GM23338 (cell line): ENCODE results near the gene USH2A.

Source experiments
- CREB1 ChIP-seq: fragments of 250-450 bp; sonication (Bioruptor Pico); IDR thresholded peaks from 2 replicates; pipeline ENCODE4 v1.5.0; 2020; ENCODE audit warnings: low read depth, mild to moderate bottlenecking, moderate library complexity
- EZH2 ChIP-seq: fragments of 200-600 bp; sonication (generic); IDR thresholded peaks from one replicate; pipeline ENCODE4 v1.8.0; 2017; ENCODE audit warnings: antibody characterized with exemption, mild to moderate bottlenecking, low read depth; ENCODE audit not compliant: unreplicated experiment
- EZH2phosphoT487 ChIP-seq: fragments of 200-600 bp; sonication (generic); IDR thresholded peaks from one replicate; pipeline ENCODE4 v1.8.1; 2018; ENCODE audit warnings: antibody characterized with exemption; ENCODE audit not compliant: unreplicated experiment
- JUNB ChIP-seq: IDR thresholded peaks from one replicate; pipeline ENCODE4 v1.6.1; 2016; ENCODE audit warnings: antibody characterized with exemption; ENCODE audit not compliant: unreplicated experiment
- NANOG ChIP-seq: IDR thresholded peaks from 2 replicates; pipeline ENCODE4 v1.6.1; 2016; ENCODE audit warnings: antibody characterized with exemption, borderline replicate concordance
- POLR2AphosphoS5 ChIP-seq: IDR thresholded peaks from 2 replicates; pipeline ENCODE4 v1.6.1; 2016; ENCODE audit warnings: antibody characterized with exemption, low read depth
- REST ChIP-seq: IDR thresholded peaks from one replicate; pipeline ENCODE4 v1.6.1; 2018; ENCODE audit warnings: antibody characterized with exemption; ENCODE audit not compliant: unreplicated experiment
- STAT1 ChIP-seq: IDR thresholded peaks from one replicate; pipeline ENCODE4 v1.6.1; 2016; ENCODE audit warnings: antibody characterized with exemption; ENCODE audit not compliant: unreplicated experiment
- ZNF114 ChIP-seq: fragments of 250-450 bp; sonication (Bioruptor Pico); IDR thresholded peaks from 2 replicates; pipeline ENCODE4 v1.5.0; 2020; ENCODE audit warnings: mild to moderate bottlenecking, moderate library complexity
- ZNF331 ChIP-seq: fragments of 250-450 bp; sonication (Bioruptor Pico); IDR thresholded peaks from 2 replicates; pipeline ENCODE4 v1.5.0; 2020; ENCODE audit warnings: low read depth, mild to moderate bottlenecking, moderate library complexity
- TF ChIP-seq, protein P1 (sequence below), 2 experiments: fragments of 200-600 bp in 1 of 2; sonication (generic) in 1 of 2; conservative IDR thresholded peaks; 2 replicates each; pipeline versions ENCODE4 v1.5.1 to v1.6.1; 2016 to 2017; ENCODE audit warnings: antibody characterized with exemption in 2 of 2, low read depth in 2 of 2, mild to moderate bottlenecking in 2 of 2, moderate library complexity in 1 of 2
- TF ChIP-seq, protein P2 (sequence below): fragments of 250-450 bp; sonication (Bioruptor Pico); IDR thresholded peaks from 2 replicates; pipeline ENCODE4 v1.5.0; 2020; ENCODE audit warnings: mild to moderate bottlenecking, moderate library complexity
- TF ChIP-seq, protein P3 (sequence below): IDR thresholded peaks from 2 replicates; pipeline ENCODE4 v1.6.1; 2016; ENCODE audit warnings: antibody characterized with exemption

- TF ChIP-seq EZH2phosphoT487 (no peak), POLR2AphosphoS5 (no peak), EZH2 (no peak), REST (no peak), JUNB (no peak), NANOG (no peak), CREB1 (CRISPR knock-in tag) (no peak), STAT1 (no peak), ZNF331 (CRISPR knock-in tag) (no peak), ZNF114 (CRISPR knock-in tag) (no peak)
- TF ChIP-seq, protein P1, sequence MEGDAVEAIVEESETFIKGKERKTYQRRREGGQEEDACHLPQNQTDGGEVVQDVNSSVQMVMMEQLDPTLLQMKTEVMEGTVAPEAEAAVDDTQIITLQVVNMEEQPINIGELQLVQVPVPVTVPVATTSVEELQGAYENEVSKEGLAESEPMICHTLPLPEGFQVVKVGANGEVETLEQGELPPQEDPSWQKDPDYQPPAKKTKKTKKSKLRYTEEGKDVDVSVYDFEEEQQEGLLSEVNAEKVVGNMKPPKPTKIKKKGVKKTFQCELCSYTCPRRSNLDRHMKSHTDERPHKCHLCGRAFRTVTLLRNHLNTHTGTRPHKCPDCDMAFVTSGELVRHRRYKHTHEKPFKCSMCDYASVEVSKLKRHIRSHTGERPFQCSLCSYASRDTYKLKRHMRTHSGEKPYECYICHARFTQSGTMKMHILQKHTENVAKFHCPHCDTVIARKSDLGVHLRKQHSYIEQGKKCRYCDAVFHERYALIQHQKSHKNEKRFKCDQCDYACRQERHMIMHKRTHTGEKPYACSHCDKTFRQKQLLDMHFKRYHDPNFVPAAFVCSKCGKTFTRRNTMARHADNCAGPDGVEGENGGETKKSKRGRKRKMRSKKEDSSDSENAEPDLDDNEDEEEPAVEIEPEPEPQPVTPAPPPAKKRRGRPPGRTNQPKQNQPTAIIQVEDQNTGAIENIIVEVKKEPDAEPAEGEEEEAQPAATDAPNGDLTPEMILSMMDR (conservative IDR thresholded peaks at IDR 0.05; ENCODE audit: low read depth in 2 of 2) = no peak
- TF ChIP-seq, protein P2, sequence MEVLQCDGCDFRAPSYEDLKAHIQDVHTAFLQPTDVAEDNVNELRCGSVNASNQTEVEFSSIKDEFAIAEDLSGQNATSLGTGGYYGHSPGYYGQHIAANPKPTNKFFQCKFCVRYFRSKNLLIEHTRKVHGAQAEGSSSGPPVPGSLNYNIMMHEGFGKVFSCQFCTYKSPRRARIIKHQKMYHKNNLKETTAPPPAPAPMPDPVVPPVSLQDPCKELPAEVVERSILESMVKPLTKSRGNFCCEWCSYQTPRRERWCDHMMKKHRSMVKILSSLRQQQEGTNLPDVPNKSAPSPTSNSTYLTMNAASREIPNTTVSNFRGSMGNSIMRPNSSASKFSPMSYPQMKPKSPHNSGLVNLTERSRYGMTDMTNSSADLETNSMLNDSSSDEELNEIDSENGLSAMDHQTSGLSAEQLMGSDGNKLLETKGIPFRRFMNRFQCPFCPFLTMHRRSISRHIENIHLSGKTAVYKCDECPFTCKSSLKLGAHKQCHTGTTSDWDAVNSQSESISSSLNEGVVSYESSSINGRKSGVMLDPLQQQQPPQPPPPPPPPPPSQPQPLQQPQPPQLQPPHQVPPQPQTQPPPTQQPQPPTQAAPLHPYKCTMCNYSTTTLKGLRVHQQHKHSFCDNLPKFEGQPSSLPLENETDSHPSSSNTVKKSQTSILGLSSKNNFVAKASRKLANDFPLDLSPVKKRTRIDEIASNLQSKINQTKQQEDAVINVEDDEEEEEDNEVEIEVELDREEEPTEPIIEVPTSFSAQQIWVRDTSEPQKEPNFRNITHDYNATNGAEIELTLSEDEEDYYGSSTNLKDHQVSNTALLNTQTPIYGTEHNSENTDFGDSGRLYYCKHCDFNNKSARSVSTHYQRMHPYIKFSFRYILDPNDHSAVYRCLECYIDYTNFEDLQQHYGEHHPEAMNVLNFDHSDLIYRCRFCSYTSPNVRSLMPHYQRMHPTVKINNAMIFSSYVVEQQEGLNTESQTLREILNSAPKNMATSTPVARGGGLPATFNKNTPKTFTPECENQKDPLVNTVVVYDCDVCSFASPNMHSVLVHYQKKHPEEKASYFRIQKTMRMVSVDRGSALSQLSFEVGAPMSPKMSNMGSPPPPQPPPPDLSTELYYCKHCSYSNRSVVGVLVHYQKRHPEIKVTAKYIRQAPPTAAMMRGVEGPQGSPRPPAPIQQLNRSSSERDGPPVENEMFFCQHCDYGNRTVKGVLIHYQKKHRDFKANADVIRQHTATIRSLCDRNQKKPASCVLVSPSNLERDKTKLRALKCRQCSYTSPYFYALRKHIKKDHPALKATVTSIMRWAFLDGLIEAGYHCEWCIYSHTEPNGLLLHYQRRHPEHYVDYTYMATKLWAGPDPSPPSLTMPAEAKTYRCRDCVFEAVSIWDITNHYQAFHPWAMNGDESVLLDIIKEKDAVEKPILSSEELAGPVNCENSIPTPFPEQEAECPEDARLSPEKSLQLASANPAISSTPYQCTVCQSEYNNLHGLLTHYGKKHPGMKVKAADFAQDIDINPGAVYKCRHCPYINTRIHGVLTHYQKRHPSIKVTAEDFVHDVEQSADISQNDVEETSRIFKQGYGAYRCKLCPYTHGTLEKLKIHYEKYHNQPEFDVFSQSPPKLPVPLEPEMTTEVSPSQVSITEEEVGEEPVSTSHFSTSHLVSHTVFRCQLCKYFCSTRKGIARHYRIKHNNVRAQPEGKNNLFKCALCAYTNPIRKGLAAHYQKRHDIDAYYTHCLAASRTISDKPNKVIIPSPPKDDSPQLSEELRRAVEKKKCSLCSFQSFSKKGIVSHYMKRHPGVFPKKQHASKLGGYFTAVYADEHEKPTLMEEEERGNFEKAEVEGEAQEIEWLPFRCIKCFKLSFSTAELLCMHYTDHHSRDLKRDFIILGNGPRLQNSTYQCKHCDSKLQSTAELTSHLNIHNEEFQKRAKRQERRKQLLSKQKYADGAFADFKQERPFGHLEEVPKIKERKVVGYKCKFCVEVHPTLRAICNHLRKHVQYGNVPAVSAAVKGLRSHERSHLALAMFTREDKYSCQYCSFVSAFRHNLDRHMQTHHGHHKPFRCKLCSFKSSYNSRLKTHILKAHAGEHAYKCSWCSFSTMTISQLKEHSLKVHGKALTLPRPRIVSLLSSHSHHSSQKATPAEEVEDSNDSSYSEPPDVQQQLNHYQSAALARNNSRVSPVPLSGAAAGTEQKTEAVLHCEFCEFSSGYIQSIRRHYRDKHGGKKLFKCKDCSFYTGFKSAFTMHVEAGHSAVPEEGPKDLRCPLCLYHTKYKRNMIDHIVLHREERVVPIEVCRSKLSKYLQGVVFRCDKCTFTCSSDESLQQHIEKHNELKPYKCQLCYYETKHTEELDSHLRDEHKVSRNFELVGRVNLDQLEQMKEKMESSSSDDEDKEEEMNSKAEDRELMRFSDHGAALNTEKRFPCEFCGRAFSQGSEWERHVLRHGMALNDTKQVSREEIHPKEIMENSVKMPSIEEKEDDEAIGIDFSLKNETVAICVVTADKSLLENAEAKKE (CRISPR knock-in tag) = no peak
- TF ChIP-seq, protein P3, sequence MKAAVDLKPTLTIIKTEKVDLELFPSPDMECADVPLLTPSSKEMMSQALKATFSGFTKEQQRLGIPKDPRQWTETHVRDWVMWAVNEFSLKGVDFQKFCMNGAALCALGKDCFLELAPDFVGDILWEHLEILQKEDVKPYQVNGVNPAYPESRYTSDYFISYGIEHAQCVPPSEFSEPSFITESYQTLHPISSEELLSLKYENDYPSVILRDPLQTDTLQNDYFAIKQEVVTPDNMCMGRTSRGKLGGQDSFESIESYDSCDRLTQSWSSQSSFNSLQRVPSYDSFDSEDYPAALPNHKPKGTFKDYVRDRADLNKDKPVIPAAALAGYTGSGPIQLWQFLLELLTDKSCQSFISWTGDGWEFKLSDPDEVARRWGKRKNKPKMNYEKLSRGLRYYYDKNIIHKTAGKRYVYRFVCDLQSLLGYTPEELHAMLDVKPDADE = no peak
These were observed 35.6 kb upstream of the USH2A start for GRCh38 chr1:216458812-216459211.
